GM18511 (cell line): ENCODE results near the gene FZD8.

Source experiments
- ATAC-seq: cut with Tn5 transposase; IDR thresholded peaks from one replicate; pipeline ENCODE4 v1.9.1; 2021; ENCODE audit warnings: mild to moderate bottlenecking, moderate library complexity; ENCODE audit not compliant: unreplicated experiment

The FZD8 gene

DNA sequence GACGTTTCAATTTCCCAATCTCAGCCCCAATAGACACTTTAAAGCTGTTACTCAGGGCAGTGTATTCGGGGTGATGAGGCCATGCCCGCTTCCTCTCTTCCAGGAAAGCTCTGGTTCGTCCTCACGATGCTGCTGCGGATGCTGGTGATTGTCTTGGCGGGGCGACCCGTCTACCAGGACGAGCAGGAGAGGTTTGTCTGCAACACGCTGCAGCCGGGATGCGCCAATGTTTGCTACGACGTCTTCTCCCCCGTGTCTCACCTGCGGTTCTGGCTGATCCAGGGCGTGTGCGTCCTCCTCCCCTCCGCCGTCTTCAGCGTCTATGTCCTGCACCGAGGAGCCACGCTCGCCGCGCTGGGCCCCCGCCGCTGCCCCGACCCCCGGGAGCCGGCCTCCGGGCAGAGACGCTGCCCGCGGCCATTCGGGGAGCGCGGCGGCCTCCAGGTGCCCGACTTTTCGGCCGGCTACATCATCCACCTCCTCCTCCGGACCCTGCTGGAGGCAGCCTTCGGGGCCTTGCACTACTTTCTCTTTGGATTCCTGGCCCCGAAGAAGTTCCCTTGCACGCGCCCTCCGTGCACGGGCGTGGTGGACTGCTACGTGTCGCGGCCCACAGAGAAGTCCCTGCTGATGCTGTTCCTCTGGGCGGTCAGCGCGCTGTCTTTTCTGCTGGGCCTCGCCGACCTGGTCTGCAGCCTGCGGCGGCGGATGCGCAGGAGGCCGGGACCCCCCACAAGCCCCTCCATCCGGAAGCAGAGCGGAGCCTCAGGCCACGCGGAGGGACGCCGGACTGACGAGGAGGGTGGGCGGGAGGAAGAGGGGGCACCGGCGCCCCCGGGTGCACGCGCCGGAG is 34.4 kb downstream of the FZD8 start:
- no peak for ATAC-seq

DNA sequence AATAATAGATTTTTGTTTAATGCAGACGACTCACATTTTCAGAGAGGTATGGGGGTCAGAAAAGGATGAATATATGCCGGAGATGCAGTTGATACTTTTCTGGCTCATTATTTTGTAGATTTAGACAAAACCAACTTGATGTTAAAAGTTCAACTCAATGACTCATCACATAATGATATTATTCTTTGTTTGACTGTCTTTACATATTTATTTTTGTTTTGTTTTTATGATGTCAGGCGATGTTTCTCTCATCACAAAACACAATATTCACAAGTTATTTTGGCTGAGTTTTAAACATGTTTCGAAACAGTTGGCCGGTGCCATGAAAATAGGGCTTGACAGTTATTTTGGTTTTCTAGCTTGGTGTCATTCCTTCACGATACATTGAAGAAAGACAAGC is 35.7 kb downstream of the FZD8 start:
- no peak for ATAC-seq

DNA sequence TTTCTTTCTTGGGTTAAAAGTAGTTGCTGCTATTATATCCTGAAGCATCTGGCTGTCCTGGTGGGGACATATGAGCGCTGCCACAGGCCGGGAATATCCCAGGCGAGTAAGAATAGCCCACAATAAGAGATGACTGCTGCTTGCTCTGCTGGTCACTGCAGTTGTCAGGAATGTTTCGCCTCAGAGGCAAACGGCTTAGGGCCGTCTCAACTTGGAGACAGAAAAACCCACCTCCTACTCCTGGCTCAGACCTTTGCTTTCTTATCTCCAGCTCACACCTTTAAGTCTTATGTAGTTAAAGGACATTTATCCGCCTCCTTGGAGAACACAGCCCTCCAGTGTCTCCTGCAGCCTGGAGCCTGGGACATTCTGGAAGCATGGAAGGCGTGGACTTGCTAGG is 36.9 kb downstream of the FZD8 start, which contains the start of gene GJD4:
GJD4 (plus strand) TSS at position 151 of the 400 bp plus-strand sequence; CDS start at position 378, 227 bp downstream.
- no peak for ATAC-seq

DNA sequence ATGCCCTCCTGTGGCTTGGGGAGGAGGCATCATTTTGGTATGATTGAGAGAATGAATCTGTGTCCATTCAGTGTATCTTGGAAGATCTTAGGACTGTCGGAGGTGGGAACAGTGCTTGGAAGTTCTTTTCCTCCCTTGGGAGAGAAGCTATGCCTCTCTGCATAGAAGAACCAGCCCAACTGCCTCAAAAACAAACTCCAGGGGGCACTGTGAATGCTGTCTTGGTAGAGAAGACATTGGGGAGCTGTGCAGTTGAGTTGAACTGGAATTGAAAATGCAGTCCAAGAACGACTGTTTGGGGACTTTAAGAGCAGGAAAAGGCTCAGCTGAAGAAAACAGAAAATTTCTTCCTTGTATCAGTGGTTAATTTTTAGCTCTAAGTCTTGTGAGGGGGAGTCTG is 41.9 kb downstream of the FZD8 start:
- ATAC-seq: no peak

DNA sequence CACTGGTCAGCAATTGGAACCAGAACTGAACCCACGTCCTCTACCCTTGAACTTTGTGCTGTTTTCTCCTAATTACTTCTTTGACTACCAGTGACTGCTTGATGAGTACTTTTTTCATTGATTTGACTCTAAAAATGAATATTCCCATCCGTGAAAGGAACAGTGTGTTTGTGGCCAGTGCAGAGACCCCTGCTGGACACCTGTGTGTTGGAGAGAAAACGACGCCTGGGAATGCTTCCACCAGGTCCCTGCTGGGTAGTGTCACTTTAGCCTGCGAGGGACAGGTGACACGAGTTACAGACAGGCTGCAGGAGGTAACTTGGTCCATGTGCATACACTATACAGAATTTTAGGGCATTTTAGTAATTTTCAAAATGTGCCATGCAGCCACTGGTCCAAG is 43.7 kb downstream of the FZD8 start:
- no peak for ATAC-seq

DNA sequence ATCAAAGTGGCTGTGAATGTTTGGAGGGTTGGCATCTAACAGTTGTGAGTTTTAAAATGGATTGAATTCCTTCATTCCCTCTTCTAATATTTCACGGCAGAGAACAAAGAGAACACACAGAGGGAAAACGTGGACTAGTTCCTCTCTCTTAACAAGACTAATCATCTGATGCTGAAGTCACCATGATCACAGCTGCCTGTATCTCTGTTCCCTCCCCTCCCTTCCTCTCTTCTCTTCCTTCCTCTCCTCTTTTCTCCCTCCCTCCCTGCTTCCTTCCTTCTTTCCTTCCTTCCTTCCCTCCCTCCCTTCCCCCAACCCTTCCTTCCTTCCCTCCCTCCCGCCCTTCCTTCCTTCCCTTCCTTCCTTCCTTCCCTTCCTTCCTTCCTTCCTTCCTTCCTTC is 47.0 kb downstream of the FZD8 start:
- no peak for ATAC-seq

DNA sequence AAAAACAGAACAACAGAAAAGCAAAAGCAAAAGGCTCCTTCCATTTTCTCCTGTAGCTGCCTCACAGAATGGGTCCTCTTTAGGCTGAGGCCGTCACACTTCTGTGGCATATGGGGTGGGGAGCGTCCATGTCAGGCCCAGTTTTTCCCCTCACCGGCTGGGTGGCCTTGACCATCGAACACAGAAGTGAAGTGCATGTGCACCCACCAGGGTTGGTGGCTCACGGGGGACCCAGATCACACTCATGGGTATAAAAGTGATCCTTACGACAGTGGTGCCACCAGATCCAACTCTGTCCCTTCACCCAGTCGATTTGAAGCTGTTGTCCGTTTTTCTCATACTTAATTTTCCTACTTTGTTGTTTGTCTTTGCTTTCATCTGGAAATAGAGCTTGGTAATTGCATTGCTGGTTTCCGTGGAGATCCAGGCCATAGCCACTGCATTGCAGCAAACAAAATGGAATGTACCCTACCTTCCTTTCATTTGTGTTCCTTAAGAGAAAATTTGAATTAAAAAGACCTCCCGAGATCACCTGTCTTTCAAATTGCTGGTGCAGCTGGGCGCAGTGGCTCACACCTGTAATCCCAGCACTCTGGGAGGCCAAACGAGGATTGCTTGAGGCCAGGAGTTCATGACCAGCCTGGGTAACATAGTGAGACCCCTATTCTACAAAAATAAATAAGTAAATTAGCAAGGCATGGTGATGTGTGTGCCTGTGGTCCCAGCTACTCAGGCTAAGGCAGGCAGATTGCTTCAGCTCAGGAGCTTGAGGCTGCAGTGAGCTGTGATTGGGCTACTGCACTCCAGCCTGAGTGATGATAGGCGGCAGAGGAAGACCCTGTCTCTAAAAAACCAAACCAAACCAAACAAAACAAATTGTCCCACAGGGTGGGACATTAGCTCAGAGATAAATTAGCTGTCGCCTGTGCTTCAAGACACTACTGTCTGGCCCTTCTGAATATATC is 47.7 kb downstream of the FZD8 start:
- no peak for ATAC-seq

DNA sequence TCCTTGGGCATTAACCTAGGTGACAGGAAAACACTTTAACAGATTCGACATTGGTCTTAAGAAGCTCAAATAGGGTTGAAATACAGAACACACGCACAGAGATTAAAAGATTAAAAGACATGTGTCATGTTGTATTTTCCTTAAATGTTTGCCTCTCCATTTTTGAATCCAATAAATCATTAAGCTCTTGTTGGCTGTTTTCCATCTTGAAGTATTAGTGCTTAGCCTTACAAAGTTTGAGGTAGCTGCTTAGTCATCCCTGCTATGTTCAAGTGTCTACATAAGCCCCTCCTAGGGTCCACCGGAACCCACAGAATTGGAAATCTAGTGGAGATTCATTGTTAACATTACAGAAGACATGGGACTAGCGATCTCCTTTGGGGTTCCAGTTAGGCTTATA is 49.7 kb downstream of the FZD8 start:
- no peak for ATAC-seq

DNA sequence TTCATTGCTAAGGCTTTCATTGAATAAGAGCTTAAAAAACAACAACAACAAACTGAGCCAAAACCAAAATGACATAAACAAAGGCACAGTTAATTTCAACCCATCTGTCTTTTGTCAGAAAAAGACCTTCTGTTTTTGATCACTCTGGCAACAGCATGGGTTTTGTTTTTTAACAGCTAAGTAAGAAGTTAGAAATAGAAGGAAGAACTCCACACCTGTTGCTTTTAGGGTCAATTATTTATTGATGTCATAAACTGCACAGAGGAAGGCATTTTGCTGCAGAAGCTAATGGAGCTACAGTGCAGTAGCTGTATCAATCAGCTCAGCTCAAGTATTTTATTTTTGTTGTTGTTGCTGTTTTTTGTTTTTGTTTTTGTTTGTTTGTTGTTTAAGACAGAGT is 53.3 kb downstream of the FZD8 start:
- no peak for ATAC-seq
